ENCODE measurements around the gene WDR62.
A peak's percentile ranks its signal among the peaks of the same experiment; 100 is the strongest.

Gene WDR62

GRCh38 chr19:36054733-36055686, at the start of gene WDR62:
Gene WDR62 (plus strand): TSS chr19:36054897. CDS start chr19:36054972, 75 bp downstream.
- DNase-seq, result peak; percentile 100

DNA sequence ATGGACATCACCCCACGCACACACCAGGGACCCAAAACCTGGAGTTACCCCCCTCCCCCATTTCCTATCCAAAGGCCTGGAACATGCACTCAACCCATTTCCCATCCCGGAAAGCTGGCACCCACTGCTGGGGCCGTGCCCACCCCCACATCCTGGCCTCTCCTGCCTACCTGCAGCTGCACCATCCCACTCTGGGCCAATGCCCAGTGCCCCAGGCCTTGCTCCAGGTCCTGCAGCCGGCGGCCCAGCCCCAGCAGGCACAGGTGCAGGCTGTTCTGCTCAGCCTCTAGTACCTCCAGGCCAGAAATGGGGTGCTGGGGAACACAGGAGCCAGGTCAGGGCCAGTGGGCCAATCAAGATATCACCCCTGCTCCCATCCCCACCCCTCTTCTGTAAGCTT, 47.7 kb upstream of the WDR62 start:
- DNase-seq, result no peak

GRCh38 chr19:36008336-36008978, 46.2 kb upstream of the WDR62 start, which contains the start of gene SYNE4:
Gene SYNE4 (minus strand): TSS chr19:36008813. CDS start chr19:36008681, 132 bp downstream.
- DNase-seq, result no peak

DNA sequence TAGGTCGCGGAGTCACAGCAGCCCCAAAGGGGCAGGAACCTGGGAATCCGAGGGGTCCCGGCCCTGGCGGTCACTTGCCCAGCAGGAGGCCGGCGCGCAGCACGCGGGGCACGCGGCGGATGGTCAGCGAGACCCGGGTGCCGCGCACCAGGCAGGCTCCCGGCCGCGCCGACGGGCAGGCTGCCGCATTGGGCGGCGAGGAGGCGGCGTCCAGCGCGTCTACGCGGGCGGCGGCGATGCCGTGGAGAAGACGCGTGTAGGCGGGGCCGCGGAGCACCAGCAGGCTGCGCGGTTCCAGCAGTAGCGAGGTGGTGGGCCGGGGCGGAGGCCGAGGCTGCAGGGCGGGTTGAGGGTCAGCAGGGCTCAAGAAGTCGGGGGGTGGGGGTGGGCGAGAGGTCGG, 45.5 kb upstream of the WDR62 start:
- DNase-seq, result peak; percentile 89

GRCh38 chr19:36009633-36010379, 44.9 kb upstream of the WDR62 start:
- no peak for DNase-seq

- DNase-seq, result no peak
These were observed 44.3 kb upstream of the WDR62 start for GRCh38 chr19:36010402-36010801.

DNA sequence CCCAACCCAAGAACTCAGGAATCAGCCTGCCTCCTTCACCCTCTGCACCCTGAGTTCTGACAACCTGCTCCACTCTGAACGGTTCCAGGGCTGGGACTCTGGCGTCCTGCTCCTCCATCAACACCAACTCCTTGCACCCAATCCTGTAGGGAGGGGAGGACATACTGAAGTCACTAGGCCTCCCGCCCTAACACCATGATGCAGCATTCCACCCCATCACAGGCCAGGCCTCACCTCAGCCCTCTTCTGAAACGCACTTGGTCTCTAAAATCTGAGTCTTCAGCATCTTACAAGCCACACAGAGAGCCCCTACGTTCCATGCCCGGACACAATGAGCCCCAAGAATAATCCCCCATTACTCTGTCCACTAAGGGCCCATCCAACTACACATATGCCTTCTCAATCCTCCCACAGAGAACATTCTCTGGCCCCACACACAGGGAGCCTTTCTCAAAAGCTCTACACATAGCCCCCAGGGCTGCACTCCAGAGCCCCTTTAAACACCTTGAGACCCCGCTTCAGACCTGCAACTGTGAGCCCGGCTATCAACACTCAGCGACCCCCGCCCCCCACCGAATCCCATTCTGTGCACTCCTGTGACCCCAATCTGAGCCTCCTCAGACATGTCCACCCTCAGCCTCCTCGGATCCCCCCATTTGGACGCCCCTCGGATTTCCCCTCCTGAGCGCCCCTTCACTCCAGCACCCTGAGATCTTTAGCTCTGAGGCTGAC, 41.3 kb upstream of the WDR62 start:
- no peak for DNase-seq

- DNase-seq, result peak; percentile 100
These were observed 40.4 kb upstream of the WDR62 start, which contains the start of gene ALKBH6 for GRCh38 chr19:36014012-36014924. Gene ALKBH6 (minus strand): TSS chr19:36014213. CDS start chr19:36013397, 816 bp downstream.

GRCh38 chr19:36019061-36019670, 35.5 kb upstream of the WDR62 start:
- DNase-seq, result no peak

- DNase-seq, result no peak
These were observed 31.3 kb upstream of the WDR62 start for GRCh38 chr19:36023432-36023831.

DNA sequence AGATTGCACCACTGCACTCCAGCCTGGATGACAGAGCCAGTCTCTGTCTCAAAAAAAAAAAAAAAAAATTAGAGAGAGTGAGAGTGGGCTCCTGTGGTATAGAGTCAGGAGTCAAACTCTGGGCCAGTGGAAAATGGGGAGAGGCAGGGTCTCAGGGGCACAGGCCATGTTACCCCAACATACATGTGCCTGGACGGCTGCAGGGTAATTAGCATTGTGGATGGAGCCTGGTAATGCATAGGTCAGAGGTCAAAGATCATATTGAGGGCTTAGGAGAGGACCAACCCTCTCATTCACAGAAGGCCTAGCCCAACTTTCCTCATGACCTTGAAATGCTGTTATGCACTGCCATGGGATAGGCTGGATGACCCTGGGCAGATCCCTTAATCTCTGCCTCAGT, 29.2 kb upstream of the WDR62 start:
- no peak for DNase-seq

- no peak for DNase-seq
These were observed 28.4 kb upstream of the WDR62 start for GRCh38 chr19:36026091-36026876.

- DNase-seq, result no peak
These were observed 27.0 kb upstream of the WDR62 start for GRCh38 chr19:36027696-36028095.

DNA sequence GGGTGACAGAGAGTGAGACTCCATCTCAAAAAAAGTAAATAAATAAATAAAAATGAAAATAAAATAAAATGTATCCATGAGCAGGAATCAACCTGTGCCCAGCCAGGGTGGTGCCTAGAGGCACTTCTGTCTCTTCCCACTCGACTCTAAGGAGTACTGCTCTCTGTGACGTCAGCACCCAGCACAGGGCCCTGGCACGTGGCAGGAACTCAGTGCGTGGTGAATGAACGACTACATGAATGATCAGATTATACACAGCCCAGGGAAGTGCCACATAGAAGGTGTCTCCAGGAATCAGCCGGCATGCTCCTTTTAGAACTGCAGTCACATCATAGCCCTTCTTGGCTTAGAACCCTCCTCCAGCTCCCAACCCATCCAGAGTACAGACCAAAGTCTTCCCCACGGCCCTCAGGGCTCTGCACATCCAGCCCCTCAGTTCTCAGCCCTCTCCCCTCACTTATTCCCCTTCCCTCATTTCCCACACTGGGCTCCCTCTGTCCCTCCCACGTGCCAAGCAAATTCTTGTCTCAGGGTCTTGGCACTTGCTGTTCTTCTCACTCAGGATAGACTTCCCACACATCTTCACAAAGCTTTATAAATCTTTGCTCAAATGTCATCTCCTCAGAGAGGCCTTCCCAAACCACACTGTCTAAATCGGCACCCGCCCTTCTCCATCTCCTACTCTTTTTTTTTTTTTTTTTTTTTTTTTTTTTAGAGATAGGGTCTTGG, 26.2 kb upstream of the WDR62 start:
- no peak for DNase-seq

- DNase-seq, result no peak
These were observed 24.2 kb upstream of the WDR62 start for GRCh38 chr19:36030264-36031148.

GRCh38 chr19:36031308-36031707, 23.4 kb upstream of the WDR62 start:
- DNase-seq, result no peak

GRCh38 chr19:36032251-36033104, 22.2 kb upstream of the WDR62 start, which contains the start of gene CLIP3:
Gene CLIP3 (minus strand): TSS chr19:36032873. CDS start chr19:36032357, 516 bp downstream.
- peak; percentile 98 for DNase-seq

Measured in NCI-H2227 treated with DMSO at 0.1 percent for 48 hours (cell line).